Amniotic stem cell (primary cell): ENCODE measurements around the gene SLC50A1.

Experiments used
- DNase-seq: peaks from one replicate; lab custom pipeline; 2025; lab: John Stamatoyannopoulos, UW

Gene SLC50A1

DNA sequence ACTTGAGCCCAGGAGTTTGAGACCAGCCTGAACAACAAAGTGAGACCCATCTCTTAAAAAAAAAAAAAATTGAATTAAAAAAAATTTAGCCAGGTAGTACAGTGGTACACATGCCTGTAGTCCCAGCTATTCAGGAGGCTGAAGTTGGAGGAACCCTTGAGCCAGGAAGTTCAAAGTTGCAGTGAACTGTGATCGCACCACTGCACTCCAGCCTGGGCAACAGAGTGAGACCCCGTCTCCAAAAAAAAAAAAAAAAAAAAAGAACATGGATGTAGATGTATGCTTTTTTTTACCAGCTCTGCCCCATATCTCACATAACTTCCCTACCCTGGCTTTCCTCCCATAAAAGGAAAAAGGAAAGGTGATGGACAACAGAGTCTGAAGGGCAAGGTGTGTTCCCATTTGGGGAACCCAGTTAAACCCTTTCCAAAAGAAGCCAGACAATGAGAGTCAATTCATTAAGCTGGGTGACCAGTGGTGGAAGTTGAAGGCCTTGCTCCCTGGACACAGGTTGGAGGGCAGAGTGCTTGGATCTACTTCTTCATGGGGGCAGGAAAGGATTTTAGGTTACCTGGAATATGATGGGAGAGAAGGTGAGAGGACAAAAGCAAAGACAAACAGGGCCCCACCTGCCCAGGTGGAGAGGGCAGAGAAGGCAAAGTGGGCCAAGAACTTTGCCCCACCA lies 34.6 kb downstream of the SLC50A1 start:
- DNase-seq: no peak

- no peak for DNase-seq
Measured at GRCh38 chr1:155170806-155171205, 35.2 kb downstream of the SLC50A1 start.

DNA sequence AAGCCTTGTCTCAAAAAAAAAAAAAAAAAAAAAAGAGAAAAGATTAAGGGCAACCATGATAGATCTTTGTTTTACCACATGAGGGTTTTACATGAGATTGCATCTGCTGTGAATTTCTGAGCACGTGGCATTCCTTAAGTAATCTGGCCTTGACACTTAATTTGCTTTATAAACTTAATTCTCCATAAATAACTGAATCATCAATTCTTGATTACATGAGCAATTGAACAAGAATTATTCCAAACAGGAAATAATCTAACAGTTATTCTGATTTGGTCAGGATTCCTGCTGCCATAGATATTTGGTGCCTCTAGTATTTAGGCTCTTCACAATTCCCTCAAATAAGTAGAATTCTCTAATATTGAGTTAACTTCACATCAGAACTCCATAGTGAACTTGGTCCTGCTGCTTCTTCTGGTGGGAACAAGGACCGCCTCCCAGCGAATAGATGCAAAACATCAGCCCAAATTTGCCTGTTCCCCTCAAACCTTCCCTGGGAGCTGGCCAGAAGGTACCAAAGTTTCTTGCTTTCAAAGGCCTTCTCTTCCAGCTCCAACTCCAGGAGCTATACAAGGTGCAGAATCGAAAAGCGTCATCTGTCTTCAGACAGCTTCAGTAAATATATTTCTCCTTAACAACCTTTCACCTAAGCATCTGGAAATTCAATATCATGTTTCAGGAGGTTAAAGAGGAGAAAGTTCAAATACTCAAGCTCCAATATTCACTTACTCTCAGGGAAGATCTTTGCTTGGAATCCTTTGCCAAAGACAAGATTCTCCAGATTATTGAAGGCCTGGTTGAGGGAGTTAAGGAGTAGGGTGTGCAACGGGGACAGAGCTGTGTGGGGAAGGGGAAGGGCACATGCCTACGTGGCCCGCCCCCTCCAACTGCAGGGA lies 36.4 kb downstream of the SLC50A1 start:
- no peak for DNase-seq

GRCh38 chr1:155172732-155173477 lies 37.3 kb downstream of the SLC50A1 start, which contains the start of gene KRTCAP2:
TSS of gene KRTCAP2 (minus strand) at chr1:155173304. CDS start at chr1:155173224, 80 bp downstream.
- peak; percentile 90 for DNase-seq

DNA sequence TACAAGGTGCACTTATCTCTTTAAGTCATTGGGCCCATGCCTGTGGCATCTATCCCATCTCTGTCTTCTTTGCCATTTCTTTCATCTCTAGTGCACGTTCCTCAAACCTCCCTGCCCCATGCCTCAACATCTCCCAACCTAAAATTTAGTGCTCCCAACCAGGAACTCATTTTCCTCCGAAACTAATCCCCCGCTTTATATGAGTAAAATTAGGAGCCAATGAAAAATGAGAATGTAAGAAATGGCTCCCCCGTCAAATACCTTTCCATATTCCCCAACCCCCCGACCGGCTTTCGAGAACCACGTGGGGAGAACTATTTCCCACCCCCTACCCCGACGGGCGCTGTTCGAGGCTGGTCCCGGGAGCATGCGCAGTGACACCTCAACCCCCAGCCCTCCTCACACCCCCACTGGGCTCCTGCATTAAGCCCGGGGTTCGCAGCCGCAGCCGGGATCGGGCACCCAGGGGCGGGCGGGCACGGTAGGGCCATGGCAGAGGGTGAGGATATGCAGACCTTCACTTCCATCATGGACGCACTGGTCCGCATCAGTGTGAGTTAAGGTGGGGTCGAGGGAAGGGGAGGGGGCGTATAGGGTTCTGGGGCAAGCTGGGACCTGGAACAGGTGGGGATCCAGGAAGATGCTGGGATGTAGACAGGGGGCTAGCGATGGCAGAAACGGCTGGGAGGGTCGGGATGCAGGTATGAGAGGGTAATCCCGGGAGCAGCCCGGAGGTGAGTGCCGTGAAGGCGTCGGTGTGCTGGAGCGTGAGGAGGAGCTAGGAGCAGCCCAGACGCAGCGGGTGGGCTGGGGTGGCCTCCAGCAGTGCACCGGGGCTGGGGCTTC lies 38.0 kb downstream of the SLC50A1 start, which contains the start of gene TRIM46:
TRIM46 (plus strand) TSS at position 372 of the 846 bp plus-strand sequence; CDS start at position 490, 118 bp downstream.
- peak; percentile 14 for DNase-seq

- DNase-seq: no peak
Measured at GRCh38 chr1:155174324-155175280, 39.0 kb downstream of the SLC50A1 start.

GRCh38 chr1:155175281-155175926 lies 39.8 kb downstream of the SLC50A1 start:
- no peak for DNase-seq

DNA sequence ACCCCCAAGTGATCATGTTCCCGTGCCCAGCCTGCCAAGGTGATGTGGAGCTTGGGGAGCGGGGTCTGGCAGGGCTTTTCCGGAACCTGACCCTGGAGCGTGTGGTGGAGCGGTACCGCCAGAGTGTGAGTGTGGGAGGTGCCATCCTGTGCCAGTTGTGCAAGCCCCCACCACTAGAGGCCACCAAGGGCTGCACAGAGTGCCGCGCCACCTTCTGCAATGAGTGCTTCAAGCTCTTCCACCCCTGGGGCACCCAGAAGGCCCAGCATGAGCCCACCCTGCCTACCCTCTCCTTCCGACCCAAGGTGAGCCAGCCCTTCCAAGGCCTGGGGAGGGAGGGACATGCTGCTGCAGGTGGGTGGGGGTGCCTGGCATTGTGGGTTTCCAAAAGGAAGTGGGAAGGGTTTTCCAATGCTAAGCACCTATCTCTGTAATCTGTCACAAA lies 40.3 kb downstream of the SLC50A1 start:
- DNase-seq: no peak

- peak; percentile 27 for DNase-seq
Measured at GRCh38 chr1:155176544-155177071, 41.0 kb downstream of the SLC50A1 start.

DNA sequence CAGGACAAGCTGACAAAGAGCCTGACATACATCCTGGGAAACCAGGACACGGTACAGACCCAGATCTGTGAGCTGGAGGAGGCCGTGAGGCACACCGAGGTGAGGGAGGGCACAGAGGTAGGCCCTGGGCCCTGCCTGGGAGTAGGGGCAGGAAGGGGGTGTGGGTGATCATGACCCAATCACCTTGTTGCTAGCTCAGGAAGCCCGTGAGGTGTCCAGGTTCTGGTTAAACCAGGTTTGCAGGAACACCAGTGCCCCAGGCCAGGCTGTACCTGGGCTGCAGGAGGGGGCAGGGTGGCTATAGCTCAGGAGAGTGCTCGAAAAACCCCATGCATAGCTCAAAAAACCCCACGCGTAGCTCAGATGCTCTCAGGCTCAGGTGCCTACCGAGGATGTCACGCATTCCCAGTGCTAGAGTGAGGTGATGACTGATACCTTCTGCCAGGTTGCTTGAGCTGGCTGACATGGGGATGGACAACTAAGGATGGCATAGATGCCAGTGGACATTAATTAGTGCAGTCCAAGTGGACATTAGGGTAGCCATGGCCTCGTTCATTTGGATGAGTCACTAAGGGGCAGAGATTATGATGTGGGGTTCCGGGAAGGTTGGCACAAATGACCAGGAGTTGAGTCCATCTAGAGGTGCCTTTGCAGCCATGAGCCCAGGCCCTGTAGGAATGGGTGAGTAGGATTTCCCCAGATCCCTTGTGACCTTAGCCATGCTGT lies 41.7 kb downstream of the SLC50A1 start:
- no peak for DNase-seq

DNA sequence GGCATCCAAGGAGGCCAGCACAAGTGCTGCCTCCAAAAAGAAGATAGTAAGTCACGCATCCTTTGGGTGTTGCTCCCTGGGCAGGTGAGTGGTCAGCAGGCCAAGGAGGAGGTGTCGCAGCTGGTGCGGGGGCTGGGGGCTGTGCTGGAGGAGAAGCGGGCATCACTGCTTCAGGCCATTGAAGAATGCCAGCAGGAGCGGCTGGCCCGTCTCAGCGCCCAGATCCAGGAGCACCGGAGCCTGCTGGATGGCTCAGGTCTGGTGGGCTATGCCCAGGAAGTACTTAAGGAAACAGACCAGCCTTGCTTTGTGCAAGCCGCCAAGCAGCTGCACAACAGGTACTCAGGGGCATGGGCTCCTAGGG lies 42.2 kb downstream of the SLC50A1 start:
- DNase-seq: no peak

DNA sequence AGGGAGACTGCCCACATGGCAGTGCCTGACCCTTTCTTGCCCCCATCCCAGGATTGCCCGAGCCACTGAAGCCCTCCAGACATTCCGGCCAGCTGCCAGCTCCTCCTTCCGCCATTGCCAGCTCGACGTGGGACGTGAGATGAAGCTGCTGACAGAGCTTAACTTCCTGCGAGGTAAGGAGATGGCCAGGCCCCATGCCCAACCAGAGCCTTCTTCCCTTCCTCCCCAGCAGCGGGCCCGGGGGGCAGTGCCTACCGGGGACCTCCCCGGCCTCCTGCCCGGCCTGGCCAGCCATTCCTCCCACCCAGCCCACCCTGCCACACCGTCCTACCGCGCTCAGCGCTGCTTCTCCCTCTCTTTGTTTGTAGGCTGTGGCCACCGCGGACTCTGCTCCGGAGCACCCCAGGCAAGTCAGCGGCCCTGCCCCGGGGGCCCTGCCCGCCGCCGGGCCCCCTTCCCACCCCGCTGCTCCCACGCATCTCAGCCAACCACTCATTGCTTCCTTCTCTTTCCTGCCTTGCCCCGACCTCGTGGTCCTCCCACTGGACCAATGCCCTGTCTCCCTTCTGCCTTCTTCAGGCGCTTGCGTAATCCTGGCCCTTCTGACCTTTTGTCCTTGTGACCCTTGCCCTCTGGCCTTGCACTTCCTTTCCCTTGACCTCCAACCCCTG lies 42.9 kb downstream of the SLC50A1 start:
- DNase-seq: no peak

DNA sequence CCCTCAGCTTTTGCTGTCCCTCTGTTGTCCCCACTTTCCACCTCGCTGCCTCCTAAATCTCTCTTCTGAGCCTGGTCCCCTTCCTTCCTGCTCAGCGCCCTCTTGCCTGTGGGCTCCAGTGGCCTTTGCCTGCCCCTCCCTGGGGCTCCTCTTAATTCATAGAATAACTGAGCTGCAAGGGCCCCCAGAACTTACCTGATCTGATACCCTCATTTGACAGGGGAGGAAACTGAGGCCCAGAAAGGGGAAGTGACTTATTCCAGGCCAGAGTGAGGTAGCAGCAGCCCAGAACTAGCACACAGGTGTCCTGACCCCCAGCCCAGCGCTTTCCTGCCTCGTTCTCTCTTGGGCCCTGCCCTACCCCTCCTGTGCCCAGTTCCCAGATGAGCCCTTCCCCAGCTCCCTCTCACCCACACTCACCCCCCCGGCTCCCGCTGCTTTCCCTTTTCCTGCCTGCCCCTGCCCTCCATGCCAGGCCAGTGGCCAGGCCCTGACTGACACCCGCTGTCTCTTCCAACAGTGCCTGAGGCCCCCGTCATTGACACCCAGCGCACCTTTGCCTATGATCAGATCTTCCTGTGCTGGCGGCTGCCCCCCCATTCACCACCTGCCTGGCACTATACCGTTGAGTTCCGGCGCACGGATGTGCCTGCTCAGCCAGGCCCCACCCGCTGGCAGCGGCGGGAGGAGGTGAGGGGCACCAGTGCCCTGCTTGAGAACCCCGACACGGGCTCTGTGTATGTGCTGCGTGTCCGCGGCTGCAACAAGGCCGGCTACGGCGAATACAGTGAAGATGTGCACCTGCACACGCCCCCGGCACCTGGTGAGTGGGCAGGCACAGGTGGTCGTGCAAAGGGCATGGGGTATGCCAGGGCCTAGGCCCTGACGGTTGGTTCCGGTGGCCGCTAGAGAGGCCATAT lies 43.7 kb downstream of the SLC50A1 start:
- no peak for DNase-seq

- DNase-seq: no peak
Measured at GRCh38 chr1:155181371-155182051, 45.9 kb downstream of the SLC50A1 start.

GRCh38 chr1:155182052-155182550 lies 46.4 kb downstream of the SLC50A1 start:
- no peak for DNase-seq

DNA sequence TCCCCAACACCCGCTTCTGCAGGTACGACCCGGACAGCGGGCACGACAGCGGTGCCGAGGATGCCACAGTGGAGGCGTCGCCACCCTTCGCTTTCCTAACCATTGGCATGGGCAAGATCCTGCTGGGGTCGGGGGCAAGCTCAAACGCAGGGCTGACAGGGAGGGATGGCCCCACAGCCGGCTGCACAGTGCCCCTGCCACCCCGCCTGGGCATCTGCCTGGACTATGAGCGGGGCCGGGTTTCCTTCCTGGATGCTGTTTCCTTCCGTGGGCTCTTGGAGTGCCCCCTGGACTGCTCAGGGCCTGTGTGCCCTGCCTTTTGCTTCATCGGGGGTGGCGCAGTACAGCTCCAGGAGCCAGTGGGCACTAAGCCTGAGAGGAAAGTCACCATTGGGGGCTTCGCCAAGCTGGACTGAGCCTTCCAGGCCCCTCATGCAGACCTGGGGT lies 48.1 kb downstream of the SLC50A1 start:
- no peak for DNase-seq
